Activated CD8-positive, alpha-beta memory T cell treated with anti-CD3 and anti-CD28 coated beads, Interleukin-2, amount 50 U/mL, for 1 hour (primary cell): Measurements from ENCODE around the gene SYNE1.
"Not testable (repeated sequence)": the region's sequence is repeated elsewhere in the genome, so short reads cannot be mapped to it uniquely, and the experiment has no call there.

Source experiments
- DNase-seq: peaks from one replicate; pipeline ENCODE4 v3.0.0-alpha.2; 2020; ENCODE audit errors: extremely low read depth

Gene SYNE1

GRCh38 chr6:152566103-152566875, 70.9 kb downstream of the SYNE1 start:
- DNase-seq, result no peak

- DNase-seq, result no peak
Observed at GRCh38 chr6:152563177-152563576, 74.0 kb downstream of the SYNE1 start.

- not testable (repeated sequence) for DNase-seq
Observed at GRCh38 chr6:152558798-152559197, 78.4 kb downstream of the SYNE1 start.

- DNase-seq, result no peak
Observed at GRCh38 chr6:152557502-152557901, 79.7 kb downstream of the SYNE1 start.

GRCh38 chr6:152554851-152555250, 82.3 kb downstream of the SYNE1 start:
- DNase-seq, result no peak

GRCh38 chr6:152552616-152553209, 84.4 kb downstream of the SYNE1 start:
- DNase-seq, result no peak

GRCh38 chr6:152543519-152543918, 93.6 kb downstream of the SYNE1 start:
- no peak for DNase-seq

- no peak for DNase-seq
Observed at GRCh38 chr6:152540381-152540780, 96.8 kb downstream of the SYNE1 start.

GRCh38 chr6:152534541-152534940, 102.6 kb downstream of the SYNE1 start:
- no peak for DNase-seq

GRCh38 chr6:152532556-152533422, 104.4 kb downstream of the SYNE1 start:
- no peak for DNase-seq

GRCh38 chr6:152531659-152532058, 105.5 kb downstream of the SYNE1 start:
- no peak for DNase-seq

GRCh38 chr6:152529369-152529768, 107.8 kb downstream of the SYNE1 start:
- no peak for DNase-seq

GRCh38 chr6:152514120-152514519, 123.0 kb downstream of the SYNE1 start:
- DNase-seq, result not testable (repeated sequence)

GRCh38 chr6:152509916-152510315, 127.2 kb downstream of the SYNE1 start:
- DNase-seq, result no peak

GRCh38 chr6:152508477-152508876, 128.7 kb downstream of the SYNE1 start:
- DNase-seq, result no peak

GRCh38 chr6:152503546-152503945, 133.6 kb downstream of the SYNE1 start:
- DNase-seq, result no peak

GRCh38 chr6:152502421-152503188, 134.6 kb downstream of the SYNE1 start:
- DNase-seq, result no peak

GRCh38 chr6:152499931-152500330, 137.2 kb downstream of the SYNE1 start:
- no peak for DNase-seq

- no peak for DNase-seq
Observed at GRCh38 chr6:152496731-152497130, 140.4 kb downstream of the SYNE1 start.

- not testable (repeated sequence) for DNase-seq
Observed at GRCh38 chr6:152495456-152495855, 141.7 kb downstream of the SYNE1 start.

GRCh38 chr6:152492281-152492680, 144.9 kb downstream of the SYNE1 start:
- not testable (repeated sequence) for DNase-seq

- not testable (repeated sequence) for DNase-seq
Observed at GRCh38 chr6:152491501-152491900, 145.7 kb downstream of the SYNE1 start.
